Measurements from ENCODE around the gene INVS. TPM values are rescaled to one million over a fixed set of nuclear protein-coding genes. Genes with fewer than 3 reads are reported as not detected.
"Not testable (repeated sequence)": the region's sequence is repeated elsewhere in the genome, so short reads cannot be mapped to it uniquely, and the experiment has no call there.

INVS gene
- total RNA-seq, 4 donors from 2014 or later = 21.0 to 47.8 (median 31.6) TPM

- in situ Hi-C loops (cut with MboI; ENCODE audit: low pct_ligation_motif_present in 1 of 4, low pct_unique_long_range_greater_than_20kb in 1 of 4, low sequenced_read_pairs in 3 of 4) (no loop called here), intact Hi-C loops (cut with DNase I; ENCODE audit: low total_unique reads) (no loop called here)
- TF ChIP-seq EP300 (IDR thresholded peaks at IDR 0.05; ENCODE audit: low read depth) (no peak), POLR2A (IDR thresholded peaks at IDR 0.05) (no peak), CTCF (IDR thresholded peaks at IDR 0.05) (no peak), POLR2AphosphoS5 (IDR thresholded peaks at IDR 0.05) (no peak)
- no peak for DNase-seq
- Histone ChIP-seq H3K27ac (no peak overlapping the region), H3K4me1 (peaks cover 0 to 17% (median 0%) of the 10 kb centered on the region in 4 donors), H3K4me3 (no peak overlapping the region), H3K9me3 (no peaks in the 10 kb centered on the region), H3K36me3 (no peaks in the 10 kb centered on the region), H3K27me3 (no peaks in the 10 kb centered on the region)
- WGBS, 2 donors (ENCODE audit: low coverage in 1 of 2) = 75 to 81% methylated on average over 8 of the region's 8 CpGs
Measured at GRCh38 chr9:100064872-100065581, 34.0 kb upstream of the INVS start.

GRCh38 chr9:100066539-100066938, 32.5 kb upstream of the INVS start:
- no peak overlapping the region for H3K27ac ChIP-seq
- intact Hi-C loops (cut with DNase I; ENCODE audit: low total_unique reads) = no loop called here
- 40 to 65% methylated on average over 2 of the region's 2 CpGs for WGBS, 2 donors (ENCODE audit: low coverage in 1 of 2)
- H3K4me1 ChIP-seq = peaks cover 0 to 17% (median 0%) of the 10 kb centered on the region in 4 donors
- in situ Hi-C loops (cut with MboI; ENCODE audit: low pct_ligation_motif_present in 1 of 4, low pct_unique_long_range_greater_than_20kb in 1 of 4, low sequenced_read_pairs in 3 of 4) = no loop called here
- H3K36me3 ChIP-seq = no peaks in the 10 kb centered on the region
- no peaks in the 10 kb centered on the region for H3K27me3 ChIP-seq
- TF ChIP-seq POLR2AphosphoS5 (IDR thresholded peaks at IDR 0.05) (no peak), POLR2A (IDR thresholded peaks at IDR 0.05) (no peak), EP300 (IDR thresholded peaks at IDR 0.05; ENCODE audit: low read depth) (no peak), CTCF (IDR thresholded peaks at IDR 0.05) (no peak)
- no peak for DNase-seq
- no peak overlapping the region for H3K4me3 ChIP-seq
- H3K9me3 ChIP-seq = no peaks in the 10 kb centered on the region

- H3K4me3 ChIP-seq; H3K27ac ChIP-seq; H3K36me3 ChIP-seq; DNase-seq; intact Hi-C loops (cut with DNase I; ENCODE audit: low total_unique reads); in situ Hi-C loops (cut with MboI; ENCODE audit: low pct_ligation_motif_present in 1 of 4, low pct_unique_long_range_greater_than_20kb in 1 of 4, low sequenced_read_pairs in 3 of 4); H3K9me3 ChIP-seq; H3K27me3 ChIP-seq: not testable (repeated sequence)
- WGBS, 2 donors (ENCODE audit: low coverage in 1 of 2) = 94% methylated on average over 8 of the region's 30 CpGs; no CpG with 5 or more reads in 1 of the 2 donors
- H3K4me1 ChIP-seq = peaks cover 0 to 16% (median 0%) of the 10 kb centered on the region in 4 donors
Measured at GRCh38 chr9:100067990-100068389, 31.1 kb upstream of the INVS start.

- intact Hi-C loops (cut with DNase I; ENCODE audit: low total_unique reads); H3K9me3 ChIP-seq; in situ Hi-C loops (cut with MboI; ENCODE audit: low pct_ligation_motif_present in 1 of 4, low pct_unique_long_range_greater_than_20kb in 1 of 4, low sequenced_read_pairs in 3 of 4); H3K27ac ChIP-seq; H3K27me3 ChIP-seq; H3K36me3 ChIP-seq; DNase-seq; H3K4me3 ChIP-seq: not testable (repeated sequence)
- peaks cover 0 to 14% (median 0%) of the 10 kb centered on the region in 4 donors for H3K4me1 ChIP-seq
- 100% methylated on average over 1 of the region's 3 CpGs; no CpG with 5 or more reads in 1 of the 2 donors for WGBS, 2 donors (ENCODE audit: low coverage in 1 of 2)
Measured at GRCh38 chr9:100069068-100069467, 30.0 kb upstream of the INVS start.

GRCh38 chr9:100070104-100071041, 28.7 kb upstream of the INVS start:
- TF ChIP-seq EP300 (IDR thresholded peaks at IDR 0.05; ENCODE audit: low read depth) (no peak), CTCF (IDR thresholded peaks at IDR 0.05) (no peak), POLR2A (IDR thresholded peaks at IDR 0.05) (no peak), POLR2AphosphoS5 (IDR thresholded peaks at IDR 0.05) (no peak)
- no peak overlapping the region for H3K27ac ChIP-seq
- in situ Hi-C loops (cut with MboI; ENCODE audit: low pct_ligation_motif_present in 1 of 4, low pct_unique_long_range_greater_than_20kb in 1 of 4, low sequenced_read_pairs in 3 of 4) (no loop called here), intact Hi-C loops (cut with DNase I; ENCODE audit: low total_unique reads) (no loop called here)
- H3K36me3 ChIP-seq = no peaks in the 10 kb centered on the region
- no peaks in the 10 kb centered on the region for H3K9me3 ChIP-seq
- DNase-seq = no peak
- H3K27me3 ChIP-seq = no peaks in the 10 kb centered on the region
- no peak overlapping the region for H3K4me3 ChIP-seq
- peaks cover 0 to 19% (median 0%) of the 10 kb centered on the region in 4 donors for H3K4me1 ChIP-seq
- 86 to 95% methylated on average over 2 of the region's 2 CpGs for WGBS, 2 donors (ENCODE audit: low coverage in 1 of 2)
